GM19240 (cell line): Measurements from ENCODE around the gene TNRC6C.

Experiments used
- DNase-seq: peaks from one replicate; pipeline ENCODE4 v3.0.0; 2011; ENCODE audit warnings: low spot score; ENCODE audit not compliant: insufficient read length

Gene TNRC6C

GRCh38 chr17:78154903-78155811, 196.7 kb downstream of the TNRC6C start:
- no peak for DNase-seq
